ENCODE measurements around the gene PLXNA4.

The PLXNA4 gene

DNA sequence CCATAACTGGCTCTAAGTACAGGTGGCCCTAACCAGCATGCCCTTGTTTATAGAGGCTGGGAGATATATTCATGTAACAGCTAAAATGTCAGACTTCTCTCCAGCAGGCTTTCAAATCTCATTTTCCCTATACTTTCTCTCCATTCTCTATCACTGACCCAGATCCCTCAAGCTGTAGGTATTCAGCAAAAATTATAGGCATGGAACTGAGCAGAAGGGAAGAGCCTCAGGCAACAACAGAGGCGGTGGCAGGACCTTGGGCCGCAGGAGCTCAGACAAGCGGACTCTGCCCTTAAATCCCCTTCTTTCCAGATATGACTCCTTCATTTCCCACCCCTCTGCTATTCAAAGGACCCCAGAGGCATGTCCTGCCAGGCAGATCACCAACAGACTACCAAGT is 417.4 kb downstream of the PLXNA4 start:
- no peaks in the 10 kb centered on the region for H3K4me1 ChIP-seq (ENCODE audit: control insufficient read depth, insufficient read depth, low read depth, low read length)
- no peak overlapping the region for H4K8ac ChIP-seq (ENCODE audit: low read length)
- H2AK5ac ChIP-seq (ENCODE audit: low read length, severe bottlenecking) = no peak overlapping the region
- H2BK5ac ChIP-seq (ENCODE audit: low read depth, low read length, poor library complexity, severe bottlenecking) = no peak overlapping the region
- H3K27me3 ChIP-seq (ENCODE audit: control insufficient read depth in 1 of 2, insufficient read depth in 1 of 2, low read length in 2 of 2) = peaks cover 0 to 27% of the 10 kb centered on the region in 2 experiments
- no peak overlapping the region for H3K18ac ChIP-seq (ENCODE audit: low read depth in 1 of 2, low read length in 2 of 2)
- H3K36me3 ChIP-seq (ENCODE audit: control insufficient read depth in 1 of 2, insufficient read depth in 2 of 2, low read depth in 1 of 2, low read length in 2 of 2) = peaks cover 0 to 68% of the 10 kb centered on the region in 2 experiments
- H3K4me2 ChIP-seq (ENCODE audit: low read length, poor library complexity, severe bottlenecking) = no peak overlapping the region
- no peak for DNase-seq
- H3K4me3 ChIP-seq (ENCODE audit: insufficient read depth in 1 of 2, low read depth in 1 of 2, low read length in 2 of 2) = no peak overlapping the region
- H2AFZ ChIP-seq (ENCODE audit: low read depth, low read length) = no peak overlapping the region
- no peak overlapping the region for H3K4ac ChIP-seq (ENCODE audit: low read depth in 1 of 2, low read length in 2 of 2)
- H3K23ac ChIP-seq (ENCODE audit: low read length in 2 of 2) = no peak overlapping the region
- no peak overlapping the region for H2BK15ac ChIP-seq (ENCODE audit: low read depth, poor library complexity, severe bottlenecking)
- no peaks in the 10 kb centered on the region for H3K79me1 ChIP-seq (replicated peaks; ENCODE audit: low read length, poor library complexity, severe bottlenecking)
- H3K9ac ChIP-seq (ENCODE audit: low read length) = no peak overlapping the region
- 100% methylated on average over 3 of the region's 3 CpGs for WGBS
- H4K91ac ChIP-seq (ENCODE audit: low read length) = no peak overlapping the region
- H3K14ac ChIP-seq (ENCODE audit: low read length in 2 of 2) = no peak overlapping the region
- no peak overlapping the region for H3K27ac ChIP-seq (ENCODE audit: low read length, poor library complexity, severe bottlenecking)
- H3K9me3 ChIP-seq (ENCODE audit: control insufficient read depth, low read length) = peaks cover 5% of the 10 kb centered on the region
- H2BK120ac ChIP-seq (ENCODE audit: low read depth, low read length) = no peak overlapping the region
- no peak overlapping the region for H2BK12ac ChIP-seq (ENCODE audit: low read length in 2 of 2)

DNA sequence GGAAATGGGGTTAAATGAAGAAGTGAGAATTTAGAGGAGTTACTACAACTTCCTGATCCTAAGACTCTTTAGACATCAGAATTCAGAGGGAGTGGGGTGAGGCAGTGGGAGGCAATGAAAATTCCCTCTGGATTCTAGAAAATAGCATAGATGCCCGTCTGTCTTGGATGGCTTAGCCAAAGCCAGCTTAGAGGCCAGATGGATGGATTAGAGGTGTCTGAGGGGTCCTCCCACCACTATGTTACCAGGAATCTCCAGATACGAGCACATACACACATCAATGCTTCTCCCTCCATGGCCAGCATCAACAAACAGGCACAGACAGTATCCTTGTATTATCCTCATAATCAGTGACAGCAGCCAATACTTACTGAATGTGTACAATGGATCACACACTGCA is 418.1 kb downstream of the PLXNA4 start:
- peaks cover 5% of the 10 kb centered on the region for H3K9me3 ChIP-seq (ENCODE audit: control insufficient read depth, low read length)
- no peak overlapping the region for H2AK5ac ChIP-seq (ENCODE audit: low read length, severe bottlenecking)
- H4K8ac ChIP-seq (ENCODE audit: low read length) = no peak overlapping the region
- no peak overlapping the region for H2BK120ac ChIP-seq (ENCODE audit: low read depth, low read length)
- no peak overlapping the region for H3K4me3 ChIP-seq (ENCODE audit: insufficient read depth in 1 of 2, low read depth in 1 of 2, low read length in 2 of 2)
- H3K14ac ChIP-seq (ENCODE audit: low read length in 2 of 2) = no peak overlapping the region
- H3K18ac ChIP-seq (ENCODE audit: low read depth in 1 of 2, low read length in 2 of 2) = no peak overlapping the region
- H3K4ac ChIP-seq (ENCODE audit: low read depth in 1 of 2, low read length in 2 of 2) = no peak overlapping the region
- no peaks in the 10 kb centered on the region for H3K4me1 ChIP-seq (ENCODE audit: control insufficient read depth, insufficient read depth, low read depth, low read length)
- H2AFZ ChIP-seq (ENCODE audit: low read depth, low read length) = no peak overlapping the region
- H2BK5ac ChIP-seq (ENCODE audit: low read depth, low read length, poor library complexity, severe bottlenecking) = no peak overlapping the region
- peaks cover 0 to 67% of the 10 kb centered on the region in 2 experiments for H3K36me3 ChIP-seq (ENCODE audit: control insufficient read depth in 1 of 2, insufficient read depth in 2 of 2, low read depth in 1 of 2, low read length in 2 of 2)
- no peaks in the 10 kb centered on the region for H3K79me1 ChIP-seq (replicated peaks; ENCODE audit: low read length, poor library complexity, severe bottlenecking)
- WGBS = 54% methylated on average over 2 of the region's 2 CpGs
- no peak for DNase-seq
- no peak overlapping the region for H4K91ac ChIP-seq (ENCODE audit: low read length)
- H3K4me2 ChIP-seq (ENCODE audit: low read length, poor library complexity, severe bottlenecking) = no peak overlapping the region
- no peak overlapping the region for H3K23ac ChIP-seq (ENCODE audit: low read length in 2 of 2)
- peaks cover 0 to 30% of the 10 kb centered on the region in 2 experiments for H3K27me3 ChIP-seq (ENCODE audit: control insufficient read depth in 1 of 2, insufficient read depth in 1 of 2, low read length in 2 of 2)
- no peak overlapping the region for H3K27ac ChIP-seq (ENCODE audit: low read length, poor library complexity, severe bottlenecking)
- H2BK12ac ChIP-seq (ENCODE audit: low read length in 2 of 2) = no peak overlapping the region
- no peak overlapping the region for H2BK15ac ChIP-seq (ENCODE audit: low read depth, poor library complexity, severe bottlenecking)
- no peak overlapping the region for H3K9ac ChIP-seq (ENCODE audit: low read length)

DNA sequence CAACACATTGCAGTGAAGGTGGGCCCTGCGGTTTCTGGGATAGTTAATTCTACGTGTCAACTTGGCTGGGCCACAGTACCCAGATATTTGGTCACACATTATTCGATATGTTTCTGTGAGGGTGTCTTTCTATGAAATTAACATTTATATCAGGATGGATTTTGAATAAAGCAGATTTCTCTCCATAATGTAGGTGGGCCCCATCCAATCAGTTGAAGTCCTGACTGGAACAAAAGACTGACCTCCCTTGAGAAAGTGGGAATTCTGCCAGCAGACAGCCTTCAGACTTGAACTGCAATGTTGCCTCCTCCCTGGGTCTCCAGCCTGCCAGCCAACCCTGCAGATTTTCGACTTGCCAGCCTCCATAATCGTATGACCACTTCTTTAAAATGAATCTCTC is 420.6 kb downstream of the PLXNA4 start:
- H2BK5ac ChIP-seq (ENCODE audit: low read depth, low read length, poor library complexity, severe bottlenecking) = no peak overlapping the region
- H4K91ac ChIP-seq (ENCODE audit: low read length) = no peak overlapping the region
- no peaks in the 10 kb centered on the region for H3K4me1 ChIP-seq (ENCODE audit: control insufficient read depth, insufficient read depth, low read depth, low read length)
- no peak overlapping the region for H3K4me3 ChIP-seq (ENCODE audit: insufficient read depth in 1 of 2, low read depth in 1 of 2, low read length in 2 of 2)
- H3K4ac ChIP-seq (ENCODE audit: low read depth in 1 of 2, low read length in 2 of 2) = no peak overlapping the region
- H2BK120ac ChIP-seq (ENCODE audit: low read depth, low read length) = no peak overlapping the region
- H3K36me3 ChIP-seq (ENCODE audit: control insufficient read depth in 1 of 2, insufficient read depth in 2 of 2, low read depth in 1 of 2, low read length in 2 of 2) = peaks cover 0 to 59% of the 10 kb centered on the region in 2 experiments
- H3K18ac ChIP-seq (ENCODE audit: low read depth in 1 of 2, low read length in 2 of 2) = no peak overlapping the region
- H2BK15ac ChIP-seq (ENCODE audit: low read depth, poor library complexity, severe bottlenecking) = no peak overlapping the region
- no peak overlapping the region for H2AK5ac ChIP-seq (ENCODE audit: low read length, severe bottlenecking)
- no peak overlapping the region for H3K4me2 ChIP-seq (ENCODE audit: low read length, poor library complexity, severe bottlenecking)
- H3K9ac ChIP-seq (ENCODE audit: low read length) = no peak overlapping the region
- H3K23ac ChIP-seq (ENCODE audit: low read length in 2 of 2) = no peak overlapping the region
- H3K27ac ChIP-seq (ENCODE audit: low read length, poor library complexity, severe bottlenecking) = no peak overlapping the region
- no peak overlapping the region for H2BK12ac ChIP-seq (ENCODE audit: low read length in 2 of 2)
- no peaks in the 10 kb centered on the region for H3K79me1 ChIP-seq (replicated peaks; ENCODE audit: low read length, poor library complexity, severe bottlenecking)
- no peak overlapping the region for H4K8ac ChIP-seq (ENCODE audit: low read length)
- H3K14ac ChIP-seq (ENCODE audit: low read length in 2 of 2) = no peak overlapping the region
- peaks cover 5% of the 10 kb centered on the region for H3K9me3 ChIP-seq (ENCODE audit: control insufficient read depth, low read length)
- H2AFZ ChIP-seq (ENCODE audit: low read depth, low read length) = no peak overlapping the region
- no peak for DNase-seq
- 79% methylated on average over 4 of the region's 5 CpGs for WGBS
- peaks cover 0 to 25% of the 10 kb centered on the region in 2 experiments for H3K27me3 ChIP-seq (ENCODE audit: control insufficient read depth in 1 of 2, insufficient read depth in 1 of 2, low read length in 2 of 2)

DNA sequence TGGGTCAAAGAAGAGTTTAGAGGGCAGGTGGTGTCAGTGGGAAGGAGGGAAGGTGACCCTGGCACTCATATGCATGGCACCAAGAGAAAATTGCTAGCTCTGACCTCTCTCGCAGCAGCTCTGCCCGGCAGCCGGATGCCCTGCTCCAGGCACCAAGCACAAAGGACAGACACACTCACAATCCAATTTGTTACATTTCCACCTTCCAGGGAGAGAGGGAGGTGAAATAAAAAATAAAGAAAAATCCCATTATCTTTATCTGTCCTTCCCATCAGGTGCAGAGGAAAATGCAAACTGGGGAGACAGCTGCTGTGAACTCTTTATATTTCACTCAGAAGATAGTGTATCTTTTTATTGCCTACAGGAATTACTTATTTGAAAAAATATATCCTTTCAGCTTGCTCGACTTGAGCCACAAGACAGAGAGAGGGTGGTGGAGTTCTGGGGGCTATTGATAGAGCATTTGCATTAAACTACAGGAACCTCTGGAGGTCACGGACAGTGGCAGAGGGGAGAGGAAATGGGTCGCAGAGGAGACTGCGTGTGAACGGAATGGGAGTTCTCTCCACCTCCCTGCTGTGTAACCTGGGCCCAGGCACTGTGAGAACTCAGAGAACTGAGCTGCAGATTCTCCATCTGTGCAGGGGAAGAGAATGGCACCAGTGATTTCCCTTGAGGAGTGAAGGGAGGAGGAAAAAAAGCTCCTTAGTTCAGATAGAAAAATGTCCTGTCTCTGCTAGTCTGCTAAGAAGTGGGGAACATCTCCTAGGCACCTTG is 421.4 kb downstream of the PLXNA4 start:
- Histone ChIP-seq H3K14ac (ENCODE audit: low read length in 2 of 2) (no peak overlapping the region), H3K27ac (ENCODE audit: low read length, poor library complexity, severe bottlenecking) (no peak overlapping the region), H2AK5ac (ENCODE audit: low read length, severe bottlenecking) (no peak overlapping the region), H2BK5ac (ENCODE audit: low read depth, low read length, poor library complexity, severe bottlenecking) (no peak overlapping the region), H3K9ac (ENCODE audit: low read length) (no peak overlapping the region), H3K4me2 (ENCODE audit: low read length, poor library complexity, severe bottlenecking) (no peak overlapping the region), H3K4me1 (ENCODE audit: control insufficient read depth, insufficient read depth, low read depth, low read length) (no peaks in the 10 kb centered on the region), H3K23ac (ENCODE audit: low read length in 2 of 2) (no peak overlapping the region), H3K36me3 (ENCODE audit: control insufficient read depth in 1 of 2, insufficient read depth in 2 of 2, low read depth in 1 of 2, low read length in 2 of 2) (peaks cover 0 to 59% of the 10 kb centered on the region in 2 experiments), H2BK12ac (ENCODE audit: low read length in 2 of 2) (no peak overlapping the region), H3K9me3 (ENCODE audit: control insufficient read depth, low read length) (peaks cover 5% of the 10 kb centered on the region), H2AFZ (ENCODE audit: low read depth, low read length) (no peak overlapping the region), H3K4ac (ENCODE audit: low read depth in 1 of 2, low read length in 2 of 2) (no peak overlapping the region), H2BK120ac (ENCODE audit: low read depth, low read length) (no peak overlapping the region), H2BK15ac (ENCODE audit: low read depth, poor library complexity, severe bottlenecking) (no peak overlapping the region), H3K4me3 (ENCODE audit: insufficient read depth in 1 of 2, low read depth in 1 of 2, low read length in 2 of 2) (no peak overlapping the region), H4K8ac (ENCODE audit: low read length) (no peak overlapping the region), H3K18ac (ENCODE audit: low read depth in 1 of 2, low read length in 2 of 2) (no peak overlapping the region), H3K79me1 (replicated peaks; ENCODE audit: low read length, poor library complexity, severe bottlenecking) (no peaks in the 10 kb centered on the region), H4K91ac (ENCODE audit: low read length) (no peak overlapping the region), H3K27me3 (ENCODE audit: control insufficient read depth in 1 of 2, insufficient read depth in 1 of 2, low read length in 2 of 2) (peaks cover 0 to 28% of the 10 kb centered on the region in 2 experiments)
- DNase-seq = no peak
- 30% methylated on average over 5 of the region's 8 CpGs for WGBS
